Upper lobe of left lung (tissue), 6 donors: ENCODE measurements around the gene EPS8L2. TPM values are rescaled to one million over a fixed set of nuclear protein-coding genes. Genes with fewer than 3 reads are reported as not detected.

Experiments
- ATAC-seq, 2 donors: fragments of 200-7000 bp; cut with Tn5 transposase; one replicate each; pipeline ENCODE4 v1.9.1; 2022; ENCODE audit warnings: mild to moderate bottlenecking in 2 of 2, moderate library complexity in 2 of 2; ENCODE audit not compliant: low FRiP score in 2 of 2
- DNase-seq, 2 donors: peaks; one replicate each; pipeline ENCODE4 v3.0.0-alpha.2; 2019 to 2020
- H3K27ac ChIP-seq, 4 donors: fragments of 200-600 bp; sonication (generic); one replicate each; pipeline ENCODE4 v1.5.1; 2016 to 2019
- H3K27me3 ChIP-seq, 4 donors: fragments of 200-600 bp; sonication (generic); one replicate each; pipeline ENCODE4 v1.5.1; 2017 to 2019
- H3K36me3 ChIP-seq, 4 donors: fragments of 200-600 bp; sonication (generic); one replicate each; pipeline ENCODE4 v1.5.1; 2016 to 2019
- H3K4me1 ChIP-seq, 4 donors: fragments of 200-600 bp; sonication (generic); one replicate each; pipeline ENCODE4 v1.5.1; 2018 to 2019
- H3K4me3 ChIP-seq, 4 donors: fragments of 200-600 bp; sonication (generic); one replicate each; pipeline ENCODE4 v1.5.1; 2017 to 2019; ENCODE audit warnings: mild to moderate bottlenecking in 2 of 4, moderate library complexity in 1 of 4
- H3K9me3 ChIP-seq, 4 donors: fragments of 200-600 bp; sonication (generic); one replicate each; pipeline ENCODE4 v1.5.1; 2018 to 2019
- EP300 ChIP-seq, 4 donors: sonication (generic); formaldehyde crosslinking; IDR thresholded peaks; one replicate each; pipeline ENCODE4 v1.5.1; 2017; ENCODE audit warnings: antibody characterized with exemption in 4 of 4, control low read depth in 2 of 4
- POLR2A ChIP-seq, 4 donors: fragments of 450-650 bp; IDR thresholded peaks; one replicate each; pipeline ENCODE4 v1.5.1; 2016 to 2017; ENCODE audit warnings: antibody characterized with exemption in 4 of 4, mild to moderate bottlenecking in 2 of 4
- POLR2AphosphoS5 ChIP-seq, 2 donors: sonication (generic); formaldehyde crosslinking; IDR thresholded peaks; one replicate each; pipeline ENCODE4 v1.5.1; 2017; ENCODE audit warnings: antibody characterized with exemption in 2 of 2
- WGBS, 2 donors: methylation state at CpG; one replicate each; pipeline ENCODE4 v1.1.5; 2017 to 2018; 5-methylcytosine and 5-hydroxymethylcytosine counted together
- total RNA-seq, 6 donors: library from RNA; depleted of rRNA in 4 of 6; stranded (reverse); fragments of >200 nt in 4 of 6; gene quantifications; one replicate each; pipeline versions ENCODE4 v1.1.0 to v1.2.1, GENCODE V29; 2016 to 2021
- TF ChIP-seq, protein P1 (sequence below), 6 experiments: fragments of 450-650 bp in 4 of 6; fragments of 200-600 bp in 2 of 6; sonication (generic) in 2 of 6; IDR thresholded peaks; one replicate each; pipeline ENCODE4 v1.5.1; 2016 to 2019; ENCODE audit warnings: antibody characterized with exemption in 6 of 6
- donor health status: DM: no; HTN: no; CAD: no; lungs with moderate emphysema.
- donor health status: DM: no; HTN: yes; CAD: no; lungs with severe emphysema.

EPS8L2 gene
- total RNA-seq, 6 donors from 2014 or later: 120 to 497 (median 199) TPM

DNA sequence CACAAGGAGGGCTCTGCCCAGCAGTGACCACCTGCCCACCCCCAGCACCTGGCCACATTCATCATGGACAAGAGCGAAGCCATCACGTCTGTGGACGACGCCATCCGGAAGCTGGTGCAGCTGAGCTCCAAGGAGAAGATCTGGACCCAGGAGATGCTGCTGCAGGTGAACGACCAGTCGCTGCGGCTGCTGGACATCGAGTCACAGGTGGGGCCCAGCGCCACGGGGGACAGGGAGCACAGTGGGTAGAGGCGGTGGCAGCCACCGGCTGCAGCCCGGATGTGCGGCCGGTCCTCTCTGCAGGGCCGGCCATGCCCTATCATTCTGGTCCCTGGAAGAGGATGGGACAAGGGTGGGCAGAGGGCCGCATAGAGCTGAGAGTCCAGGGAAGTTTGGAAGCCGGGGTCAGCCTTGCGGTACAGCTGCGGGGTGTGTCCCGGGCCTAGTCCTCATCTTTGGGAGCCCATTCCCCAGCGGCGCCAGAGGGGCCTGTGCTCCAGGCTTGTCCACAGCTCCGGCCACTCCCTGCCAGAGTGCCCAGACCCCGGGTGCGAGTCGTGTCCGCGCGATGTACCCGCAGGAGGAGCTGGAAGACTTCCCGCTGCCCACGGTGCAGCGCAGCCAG lies 14.1 kb downstream of the EPS8L2 start:
- ATAC-seq: no peak
- peaks cover 0 to 14% (median 1%) of the 10 kb centered on the region in 4 donors for H3K36me3 ChIP-seq
- TF ChIP-seq EP300 (IDR thresholded peaks at IDR 0.05): no peak
- TF ChIP-seq POLR2A (IDR thresholded peaks at IDR 0.05): no peak
- TF ChIP-seq, protein P1, sequence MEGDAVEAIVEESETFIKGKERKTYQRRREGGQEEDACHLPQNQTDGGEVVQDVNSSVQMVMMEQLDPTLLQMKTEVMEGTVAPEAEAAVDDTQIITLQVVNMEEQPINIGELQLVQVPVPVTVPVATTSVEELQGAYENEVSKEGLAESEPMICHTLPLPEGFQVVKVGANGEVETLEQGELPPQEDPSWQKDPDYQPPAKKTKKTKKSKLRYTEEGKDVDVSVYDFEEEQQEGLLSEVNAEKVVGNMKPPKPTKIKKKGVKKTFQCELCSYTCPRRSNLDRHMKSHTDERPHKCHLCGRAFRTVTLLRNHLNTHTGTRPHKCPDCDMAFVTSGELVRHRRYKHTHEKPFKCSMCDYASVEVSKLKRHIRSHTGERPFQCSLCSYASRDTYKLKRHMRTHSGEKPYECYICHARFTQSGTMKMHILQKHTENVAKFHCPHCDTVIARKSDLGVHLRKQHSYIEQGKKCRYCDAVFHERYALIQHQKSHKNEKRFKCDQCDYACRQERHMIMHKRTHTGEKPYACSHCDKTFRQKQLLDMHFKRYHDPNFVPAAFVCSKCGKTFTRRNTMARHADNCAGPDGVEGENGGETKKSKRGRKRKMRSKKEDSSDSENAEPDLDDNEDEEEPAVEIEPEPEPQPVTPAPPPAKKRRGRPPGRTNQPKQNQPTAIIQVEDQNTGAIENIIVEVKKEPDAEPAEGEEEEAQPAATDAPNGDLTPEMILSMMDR (IDR thresholded peaks at IDR 0.05): no peak
- no peak for TF ChIP-seq POLR2AphosphoS5 (IDR thresholded peaks at IDR 0.05)
- DNase-seq: peak in 1 of 2 donors; percentile 69
- peaks cover 10 to 27% (median 18%) of the 10 kb centered on the region in 4 donors for H3K4me1 ChIP-seq
- peaks cover 0 to 43% (median 9%) of the 10 kb centered on the region in 4 donors for H3K27me3 ChIP-seq
- H3K4me3 ChIP-seq: peak overlapping the region in 2 of 4 donors; percentile 27 to 34
- H3K27ac ChIP-seq: no peak overlapping the region
- WGBS, 2 donors: 73 to 90% methylated on average over 14 to 24 of the region's 35 CpGs
- no peaks in the 10 kb centered on the region for H3K9me3 ChIP-seq

DNA sequence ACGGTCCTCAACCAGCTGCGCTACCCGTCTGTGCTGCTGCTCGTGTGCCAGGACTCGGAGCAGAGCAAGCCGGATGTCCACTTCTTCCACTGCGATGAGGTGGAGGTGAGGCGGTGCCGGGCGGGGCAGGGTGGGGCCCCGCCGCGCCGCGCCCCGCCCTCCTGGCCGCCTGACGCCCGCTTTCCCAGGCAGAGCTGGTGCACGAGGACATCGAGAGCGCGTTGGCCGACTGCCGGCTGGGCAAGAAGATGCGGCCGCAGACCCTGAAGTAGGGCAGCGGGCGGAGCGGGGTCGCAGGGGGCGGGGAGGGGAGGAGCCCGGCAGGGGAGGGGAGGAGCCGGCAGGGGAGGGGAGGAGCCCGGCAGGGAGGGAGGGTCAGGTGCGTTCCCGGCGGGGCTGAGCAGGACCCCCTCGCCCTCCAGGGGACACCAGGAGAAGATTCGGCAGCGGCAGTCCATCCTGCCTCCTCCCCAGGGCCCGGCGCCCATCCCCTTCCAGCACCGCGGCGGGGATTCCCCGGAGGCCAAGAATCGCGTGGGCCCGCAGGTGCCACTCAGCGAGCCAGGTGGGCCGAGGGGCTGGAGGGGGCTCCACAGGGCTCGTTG lies 14.7 kb downstream of the EPS8L2 start:
- H3K4me3 ChIP-seq: peak overlapping the region in 2 of 4 donors; percentile 27 to 34
- 19 to 32% methylated on average over 18 to 25 of the region's 53 CpGs for WGBS, 2 donors
- no peaks in the 10 kb centered on the region for H3K9me3 ChIP-seq
- ATAC-seq (no peak), DNase-seq (peak in 1 of 2 donors; percentile 84)
- TF ChIP-seq EP300 (IDR thresholded peaks at IDR 0.05) (no peak), POLR2A (IDR thresholded peaks at IDR 0.05) (no peak), POLR2AphosphoS5 (IDR thresholded peaks at IDR 0.05) (no peak)
- TF ChIP-seq, protein P1 (IDR thresholded peaks at IDR 0.05): no peak
- H3K36me3 ChIP-seq: peaks cover 0 to 14% (median 1%) of the 10 kb centered on the region in 4 donors
- peaks cover 0 to 49% (median 13%) of the 10 kb centered on the region in 4 donors for H3K27me3 ChIP-seq
- peaks cover 13 to 33% (median 22%) of the 10 kb centered on the region in 4 donors for H3K4me1 ChIP-seq
- no peak overlapping the region for H3K27ac ChIP-seq

GRCh38 chr11:721247-721740 lies 15.3 kb downstream of the EPS8L2 start:
- Histone ChIP-seq H3K27me3 (peaks cover 0 to 55% (median 16%) of the 10 kb centered on the region in 4 donors), H3K4me1 (peaks cover 19 to 38% (median 27%) of the 10 kb centered on the region in 4 donors), H3K4me3 (peak overlapping the region in 2 of 4 donors; percentile 27 to 34), H3K36me3 (peaks cover 0 to 14% (median 1%) of the 10 kb centered on the region in 4 donors), H3K9me3 (no peaks in the 10 kb centered on the region), H3K27ac (no peak overlapping the region)
- 38 to 47% methylated on average over 8 to 26 of the region's 28 CpGs for WGBS, 2 donors
- ATAC-seq (no peak), DNase-seq (peak in 1 of 2 donors; percentile 79)
- TF ChIP-seq, protein P1 (IDR thresholded peaks at IDR 0.05): no peak
- TF ChIP-seq POLR2A (IDR thresholded peaks at IDR 0.05) (no peak), POLR2AphosphoS5 (IDR thresholded peaks at IDR 0.05) (no peak), EP300 (IDR thresholded peaks at IDR 0.05) (no peak)

DNA sequence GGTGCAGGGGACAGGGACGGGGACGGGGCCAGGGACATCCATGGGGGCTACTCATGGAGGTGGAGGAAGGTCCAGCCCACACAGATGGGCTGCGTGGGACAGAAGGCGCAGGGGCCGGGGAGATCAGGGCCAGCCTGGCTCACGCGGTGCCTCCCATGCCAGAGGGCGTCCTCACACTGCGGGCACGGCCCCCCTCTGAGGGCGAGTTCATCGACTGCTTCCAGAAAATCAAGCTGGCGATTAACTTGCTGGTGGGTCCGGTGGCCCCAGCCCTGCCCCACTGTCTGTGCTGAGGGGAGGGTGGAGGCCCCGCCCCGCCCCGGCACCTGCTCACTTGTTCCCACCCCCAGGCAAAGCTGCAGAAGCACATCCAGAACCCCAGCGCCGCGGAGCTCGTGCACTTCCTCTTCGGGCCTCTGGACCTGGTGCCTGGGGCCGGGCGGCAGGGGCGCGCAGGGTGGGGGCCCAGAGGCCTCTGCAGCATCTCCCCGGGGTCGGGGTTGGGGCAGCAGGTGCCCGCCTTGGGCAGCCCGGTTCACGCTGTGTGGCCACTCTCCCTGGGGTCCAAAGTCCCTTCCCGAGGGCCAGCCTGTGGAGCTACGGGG lies 15.8 kb downstream of the EPS8L2 start:
- 42% methylated on average over 13 to 29 of the region's 33 CpGs for WGBS, 2 donors
- peaks cover 0 to 14% (median 1%) of the 10 kb centered on the region in 4 donors for H3K36me3 ChIP-seq
- no peaks in the 10 kb centered on the region for H3K9me3 ChIP-seq
- TF ChIP-seq EP300 (IDR thresholded peaks at IDR 0.05) (no peak), POLR2A (IDR thresholded peaks at IDR 0.05) (no peak), POLR2AphosphoS5 (IDR thresholded peaks at IDR 0.05) (no peak)
- TF ChIP-seq, protein P1 (IDR thresholded peaks at IDR 0.05): no peak
- peaks cover 0 to 56% (median 16%) of the 10 kb centered on the region in 4 donors for H3K27me3 ChIP-seq
- H3K4me1 ChIP-seq: peaks cover 22 to 44% (median 32%) of the 10 kb centered on the region in 4 donors
- no peak overlapping the region for H3K27ac ChIP-seq
- DNase-seq: peak; percentile 55 to 88
- H3K4me3 ChIP-seq: peak overlapping the region in 1 of 4 donors; percentile 34
- peak; percentile 14 to 19 for ATAC-seq
